IMR-90 (cell line): ENCODE measurements around the gene ILF3.

Experiments
- CHD1 ChIP-seq: IDR thresholded peaks from 2 replicates; pipeline ENCODE4 v1.6.1; 2012; ENCODE audit warnings: low read depth, low read length, improper control_type of control experiment
- ELK1 ChIP-seq: fragments of 150-350 bp; IDR thresholded peaks from 2 replicates; pipeline ENCODE4 v1.6.1; 2016; ENCODE audit warnings: low read depth, mild to moderate bottlenecking, low read length, moderate library complexity, borderline replicate concordance
- MAFK ChIP-seq: IDR thresholded peaks from 2 replicates; pipeline ENCODE4 v1.6.1; 2012; ENCODE audit warnings: low read depth, low read length, improper control_type of control experiment
- MAZ ChIP-seq: IDR thresholded peaks from 2 replicates; pipeline ENCODE4 v1.6.1; 2012; ENCODE audit warnings: low read depth, mild to moderate bottlenecking, low read length, improper control_type of control experiment, moderate library complexity, borderline replicate concordance
- MXI1 ChIP-seq: IDR thresholded peaks from 2 replicates; pipeline ENCODE4 v1.6.1; 2012; ENCODE audit warnings: low read depth, mild to moderate bottlenecking, low read length, moderate library complexity, borderline replicate concordance
- POLR2A ChIP-seq: IDR thresholded peaks from 2 replicates; pipeline ENCODE4 v1.6.1; 2012; ENCODE audit warnings: mild to moderate bottlenecking, low read depth, low read length
- RCOR1 ChIP-seq: IDR thresholded peaks from 2 replicates; pipeline ENCODE4 v1.6.1; 2012; ENCODE audit warnings: mild to moderate bottlenecking, low read length, improper control_type of control experiment; ENCODE audit not compliant: insufficient replicate concordance
- TF ChIP-seq, protein P1 (sequence below): fragments of 150-350 bp; IDR thresholded peaks from 2 replicates; pipeline ENCODE4 v1.6.1; 2017; ENCODE audit warnings: mild to moderate bottlenecking, antibody characterized with exemption, low read length, low read depth
- TF ChIP-seq, protein P2 (sequence below): conservative IDR thresholded peaks from 2 replicates; pipeline ENCODE4 v1.5.1; 2012; ENCODE audit warnings: mild to moderate bottlenecking, low read depth, low read length, improper control_type of control experiment

DNA sequence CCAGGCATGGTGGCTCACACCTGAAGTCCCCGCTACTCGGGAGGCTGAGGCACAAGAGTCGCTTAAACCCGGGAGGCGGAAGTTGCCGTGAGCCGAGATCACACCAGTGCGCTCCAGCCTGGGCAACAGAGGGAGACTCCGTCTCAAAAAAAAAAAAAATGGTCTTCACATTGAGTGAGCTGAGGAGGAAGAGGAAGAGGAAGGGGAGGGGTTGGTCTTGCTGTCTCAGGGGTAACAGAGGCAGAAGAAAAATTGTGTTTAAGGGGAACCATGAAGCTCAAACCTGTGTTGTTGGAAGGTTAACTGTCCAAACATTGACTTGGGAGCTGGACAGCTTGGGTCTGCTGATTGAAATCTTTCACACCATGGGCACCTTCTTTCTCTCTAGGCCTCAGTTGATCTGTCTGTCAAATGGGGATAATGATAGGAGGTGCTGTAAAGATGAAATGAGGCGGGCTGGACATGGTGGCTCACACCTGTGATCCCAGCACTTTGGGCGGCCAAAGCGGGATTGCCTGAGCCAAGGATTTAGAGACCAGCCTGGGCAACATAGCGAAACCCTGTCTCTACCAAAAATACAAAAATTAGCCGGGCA, 38.6 kb upstream of the ILF3 start:
- TF ChIP-seq, protein P1, sequence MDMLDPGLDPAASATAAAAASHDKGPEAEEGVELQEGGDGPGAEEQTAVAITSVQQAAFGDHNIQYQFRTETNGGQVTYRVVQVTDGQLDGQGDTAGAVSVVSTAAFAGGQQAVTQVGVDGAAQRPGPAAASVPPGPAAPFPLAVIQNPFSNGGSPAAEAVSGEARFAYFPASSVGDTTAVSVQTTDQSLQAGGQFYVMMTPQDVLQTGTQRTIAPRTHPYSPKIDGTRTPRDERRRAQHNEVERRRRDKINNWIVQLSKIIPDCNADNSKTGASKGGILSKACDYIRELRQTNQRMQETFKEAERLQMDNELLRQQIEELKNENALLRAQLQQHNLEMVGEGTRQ, result no peak
- TF ChIP-seq, protein P2, sequence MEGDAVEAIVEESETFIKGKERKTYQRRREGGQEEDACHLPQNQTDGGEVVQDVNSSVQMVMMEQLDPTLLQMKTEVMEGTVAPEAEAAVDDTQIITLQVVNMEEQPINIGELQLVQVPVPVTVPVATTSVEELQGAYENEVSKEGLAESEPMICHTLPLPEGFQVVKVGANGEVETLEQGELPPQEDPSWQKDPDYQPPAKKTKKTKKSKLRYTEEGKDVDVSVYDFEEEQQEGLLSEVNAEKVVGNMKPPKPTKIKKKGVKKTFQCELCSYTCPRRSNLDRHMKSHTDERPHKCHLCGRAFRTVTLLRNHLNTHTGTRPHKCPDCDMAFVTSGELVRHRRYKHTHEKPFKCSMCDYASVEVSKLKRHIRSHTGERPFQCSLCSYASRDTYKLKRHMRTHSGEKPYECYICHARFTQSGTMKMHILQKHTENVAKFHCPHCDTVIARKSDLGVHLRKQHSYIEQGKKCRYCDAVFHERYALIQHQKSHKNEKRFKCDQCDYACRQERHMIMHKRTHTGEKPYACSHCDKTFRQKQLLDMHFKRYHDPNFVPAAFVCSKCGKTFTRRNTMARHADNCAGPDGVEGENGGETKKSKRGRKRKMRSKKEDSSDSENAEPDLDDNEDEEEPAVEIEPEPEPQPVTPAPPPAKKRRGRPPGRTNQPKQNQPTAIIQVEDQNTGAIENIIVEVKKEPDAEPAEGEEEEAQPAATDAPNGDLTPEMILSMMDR, result no peak
- no peak for TF ChIP-seq MAFK
- no peak for TF ChIP-seq ELK1
- no peak for TF ChIP-seq POLR2A
- no peak for TF ChIP-seq MXI1
- TF ChIP-seq CHD1, result no peak
- TF ChIP-seq RCOR1, result no peak
- no peak for TF ChIP-seq MAZ
